Measurements from ENCODE around the gene RBM8A. TPM values are rescaled to one million over a fixed set of nuclear protein-coding genes. Genes with fewer than 3 reads are reported as not detected.

The RBM8A gene
- total and polyA plus RNA-seq, 12 donors: 34.5 to 151 (median 67.4) TPM

GRCh38 chr1:145886816-145887215 is 40.5 kb downstream of the RBM8A start:
- intact Hi-C loops (cut with DNase I): loop anchor here in 1 of 10 donors (1.0 kb wide), 1 partner anchor 42 kb away; the partner anchor contains the start of gene NUDT17
- Histone ChIP-seq H3K4me3 (peak overlapping the region in 4 of 10 donors; percentile 70 to 94 (median 76)), H3K9me3 (no peaks in the 10 kb centered on the region), H3K36me3 (no peaks in the 10 kb centered on the region), H3K4me1 (peaks cover 12 to 48% (median 23%) of the 10 kb centered on the region in 9 donors), H3K27me3 (peaks cover 0 to 12% (median 0%) of the 10 kb centered on the region in 7 donors), H3K27ac (peak overlapping the region in 7 of 10 donors; percentile 20 to 71 (median 65))
- 50 to 54% methylated on average over 8 of the region's 8 CpGs for WGBS, 2 donors
- ATAC-seq (peak in 3 of 8 donors; percentile 13 to 41 (median 19)), DNase-seq (peak in 1 of 2 donors; percentile 29)
- TF ChIP-seq, protein P1, sequence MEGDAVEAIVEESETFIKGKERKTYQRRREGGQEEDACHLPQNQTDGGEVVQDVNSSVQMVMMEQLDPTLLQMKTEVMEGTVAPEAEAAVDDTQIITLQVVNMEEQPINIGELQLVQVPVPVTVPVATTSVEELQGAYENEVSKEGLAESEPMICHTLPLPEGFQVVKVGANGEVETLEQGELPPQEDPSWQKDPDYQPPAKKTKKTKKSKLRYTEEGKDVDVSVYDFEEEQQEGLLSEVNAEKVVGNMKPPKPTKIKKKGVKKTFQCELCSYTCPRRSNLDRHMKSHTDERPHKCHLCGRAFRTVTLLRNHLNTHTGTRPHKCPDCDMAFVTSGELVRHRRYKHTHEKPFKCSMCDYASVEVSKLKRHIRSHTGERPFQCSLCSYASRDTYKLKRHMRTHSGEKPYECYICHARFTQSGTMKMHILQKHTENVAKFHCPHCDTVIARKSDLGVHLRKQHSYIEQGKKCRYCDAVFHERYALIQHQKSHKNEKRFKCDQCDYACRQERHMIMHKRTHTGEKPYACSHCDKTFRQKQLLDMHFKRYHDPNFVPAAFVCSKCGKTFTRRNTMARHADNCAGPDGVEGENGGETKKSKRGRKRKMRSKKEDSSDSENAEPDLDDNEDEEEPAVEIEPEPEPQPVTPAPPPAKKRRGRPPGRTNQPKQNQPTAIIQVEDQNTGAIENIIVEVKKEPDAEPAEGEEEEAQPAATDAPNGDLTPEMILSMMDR (IDR thresholded peaks at IDR 0.05): no peak

- Histone ChIP-seq H3K27me3 (peaks cover 0 to 12% (median 0%) of the 10 kb centered on the region in 7 donors), H3K4me3 (peak overlapping the region; percentile 59 to 94 (median 72)), H3K36me3 (no peaks in the 10 kb centered on the region), H3K27ac (peak overlapping the region in 7 of 10 donors; percentile 20 to 71 (median 65)), H3K9me3 (no peaks in the 10 kb centered on the region), H3K4me1 (peaks cover 8 to 44% (median 19%) of the 10 kb centered on the region in 9 donors)
- no peak for DNase-seq
- intact Hi-C loops (cut with DNase I): loop anchor here in 1 of 10 donors (1.0 kb wide), 1 partner anchor 41 kb away; the partner anchor contains the start of gene NUDT17
- 28 to 42% methylated on average over 11 of the region's 11 CpGs for WGBS, 2 donors
- ATAC-seq: peak; percentile 4 to 37 (median 28)
- TF ChIP-seq, protein P1 (IDR thresholded peaks at IDR 0.05): no peak
Observed at GRCh38 chr1:145886390-145886789, 40.9 kb downstream of the RBM8A start.

DNA sequence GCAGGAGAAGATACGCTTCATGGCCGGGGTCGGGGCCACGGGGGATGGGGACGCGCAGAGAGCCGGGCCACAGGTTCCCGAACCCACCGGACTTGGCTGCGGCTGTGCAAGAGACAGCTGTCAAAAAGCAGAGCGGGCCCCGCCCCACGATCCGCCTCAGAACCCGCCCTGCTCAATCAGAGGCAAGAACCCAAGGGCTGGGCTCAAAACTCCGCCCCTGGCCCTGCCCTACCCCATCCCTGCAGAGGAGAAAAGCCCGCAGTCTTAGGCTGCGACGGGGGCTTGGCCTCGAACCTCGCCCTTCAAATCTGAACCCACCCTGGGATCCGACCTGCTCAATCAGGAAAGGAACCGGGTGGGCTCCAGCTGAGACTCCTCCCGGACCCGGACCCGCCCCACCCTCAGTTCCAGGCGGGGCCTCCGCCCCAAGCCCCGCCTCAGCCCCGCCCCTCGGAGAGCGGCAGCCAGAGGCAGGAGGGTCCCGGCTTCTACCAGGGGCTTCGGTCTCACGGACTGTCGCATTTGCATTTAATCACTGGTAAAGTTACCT is 41.5 kb downstream of the RBM8A start, which contains the start of gene ANKRD35:
ANKRD35 (minus strand) TSS at position 129 of the 550 bp plus-strand sequence; CDS start at position 21, 108 bp downstream.
- H3K4me1 ChIP-seq: peaks cover 2 to 38% (median 13%) of the 10 kb centered on the region in 9 donors
- intact Hi-C loops (cut with DNase I): loop anchor here in 1 of 10 donors (1.0 kb wide), 1 partner anchor 41 kb away; the partner anchor contains the start of gene NUDT17
- TF ChIP-seq, protein P1 (IDR thresholded peaks at IDR 0.05): no peak

GRCh38 chr1:145884675-145885074 is 42.6 kb downstream of the RBM8A start:
- intact Hi-C loops (cut with DNase I): no loop called here
- H3K27ac ChIP-seq: no peak overlapping the region
- H3K36me3 ChIP-seq: no peaks in the 10 kb centered on the region
- no peaks in the 10 kb centered on the region for H3K9me3 ChIP-seq
- no peak overlapping the region for H3K4me3 ChIP-seq
- 89 to 100% methylated on average over 1 of the region's 1 CpG for WGBS, 2 donors
- TF ChIP-seq, protein P1 (IDR thresholded peaks at IDR 0.05): no peak
- no peak for ATAC-seq
- peaks cover 0 to 12% (median 0%) of the 10 kb centered on the region in 7 donors for H3K27me3 ChIP-seq
- DNase-seq: no peak
- H3K4me1 ChIP-seq: peaks cover 0 to 27% (median 9%) of the 10 kb centered on the region in 9 donors

More for the DNA sequence above, 41.5 kb downstream of the RBM8A start, which contains the start of gene ANKRD35:
- ATAC-seq (peak; percentile 90 to 96 (median 94)), DNase-seq (peak; percentile 86)
- H3K36me3 ChIP-seq: no peaks in the 10 kb centered on the region
- no peaks in the 10 kb centered on the region for H3K9me3 ChIP-seq
- peak within 1 kb of the TSS in 7 of 10 donors; percentile 20 to 71 (median 65) for H3K27ac ChIP-seq
- H3K4me3 ChIP-seq: peak within 1 kb of the TSS; percentile 59 to 94 (median 72)
- peaks cover 0 to 12% (median 0%) of the 10 kb centered on the region in 7 donors for H3K27me3 ChIP-seq
- WGBS, 2 donors: 1% methylated on average over 33 to 36 of the region's 36 CpGs
